Right ventricle myocardium inferior (tissue), 1 donor: ENCODE data around the gene SFMBT2. TPM values are rescaled to one million over a fixed set of nuclear protein-coding genes. Genes with fewer than 3 reads are reported as not detected.

Experiments
- ATAC-seq: fragments of 200-7000 bp; cut with Tn5 transposase; one replicate; pipeline ENCODE4 v1.9.1; 2020; ENCODE audit warnings: mild to moderate bottlenecking, moderate library complexity
- DNase-seq: peaks from one replicate; pipeline ENCODE4 v3.0.0; 2021; ENCODE audit errors: missing footprints
- intact Hi-C: fragments of 100-400 bp; cut with DNase I; formaldehyde crosslinking; loops from one replicate; pipeline ENCODE4 v1.11.0; 2022
- long read RNA-seq: library from polyadenylated mRNA; unstranded; transcript quantifications from one replicate; pipeline ENCODE4 v2.0.0, GENCODE V29; 2021
- total RNA-seq: library from RNA; stranded (reverse); fragmentation: NEBNext Ultra II Directional; extraction: Animal tissue kit (Norgen Biotek cat#: 25700); gene quantifications from one replicate; pipeline ENCODE4 v1.2.1, GENCODE V29; 2021
- donor health status: DM: no; HTN: yes; CAD: no; lungs with severe emphysema.

Gene SFMBT2
- total RNA-seq = 9.6 TPM
- long read RNA-seq = 0 reads

DNA sequence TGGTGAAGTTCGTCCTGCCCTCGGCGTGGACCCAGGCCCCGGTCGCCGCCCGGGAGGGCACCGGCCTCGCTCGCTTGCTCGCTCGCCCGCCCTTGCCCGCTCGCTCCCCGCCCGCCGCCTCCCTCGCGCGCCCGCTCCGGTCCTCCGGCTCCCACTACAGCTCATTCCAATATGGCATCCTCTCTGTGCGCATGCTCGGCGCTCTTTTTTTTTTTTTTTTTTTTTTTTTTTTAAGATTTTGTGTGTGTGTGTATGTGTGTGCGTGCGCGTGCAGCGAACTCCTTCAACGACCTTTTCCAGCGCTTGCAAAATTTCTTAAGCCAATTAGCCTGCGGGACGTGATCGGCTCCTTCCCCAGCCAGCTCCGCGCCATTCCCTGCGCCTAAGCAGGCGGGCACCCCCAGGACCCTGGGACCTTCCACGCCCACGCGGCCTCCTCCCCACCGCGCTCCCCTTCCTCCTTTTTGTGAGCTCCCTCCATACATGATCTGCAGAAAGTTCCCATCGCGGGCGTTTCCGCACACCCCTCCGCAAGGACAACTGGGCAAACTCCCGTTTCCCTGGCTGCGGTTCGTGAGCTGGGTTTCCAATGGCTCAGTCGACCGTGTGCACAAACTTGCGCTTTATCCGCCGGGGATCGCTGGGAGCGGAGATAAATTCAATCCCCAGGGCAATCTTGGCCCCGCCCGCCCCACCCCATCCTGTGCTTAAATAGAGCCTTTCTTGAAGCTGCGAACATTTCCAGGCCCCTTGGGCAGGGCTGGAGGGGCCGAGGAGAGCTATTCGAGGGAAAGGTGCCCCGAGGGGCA is at the start of gene SFMBT2:
Gene SFMBT2, minus strand, starts transcription at position 173 of the 809 bp plus-strand sequence. CDS start 29,136 bp downstream, outside the sequence.
- DNase-seq (peak; percentile 83), ATAC-seq (peak; percentile 77)
- intact Hi-C loops = loop anchor here (1.0 to 5.0 kb wide), 4 partner anchors 151 to 744 kb away; no protein-coding TSS in a partner anchor

GRCh38 chr10:7460006-7460405 is 49.2 kb upstream of the SFMBT2 start:
- DNase-seq (no peak), ATAC-seq (no peak)
- intact Hi-C loops = no loop called here

DNA sequence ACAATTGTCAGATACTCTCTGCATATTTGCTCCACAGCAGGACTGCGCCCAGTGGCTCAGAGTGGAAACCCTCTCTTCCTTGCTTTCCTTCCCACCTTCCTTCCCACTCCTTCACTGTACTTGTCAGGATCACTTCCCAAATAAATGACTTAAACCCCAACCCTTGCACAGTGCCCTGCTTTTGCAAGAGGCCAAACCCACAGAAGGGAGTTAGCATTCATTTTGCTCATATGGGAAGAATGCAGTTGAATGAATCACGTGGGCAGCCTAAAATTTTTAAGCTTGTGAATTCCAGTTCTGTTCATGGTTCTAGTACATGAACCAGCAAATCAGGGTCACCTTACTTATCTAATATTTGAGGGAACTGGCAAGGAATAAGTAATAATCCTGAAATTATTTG is 47.7 kb upstream of the SFMBT2 start:
- intact Hi-C loops = no loop called here
- DNase-seq (no peak), ATAC-seq (peak; percentile 26)

GRCh38 chr10:7457478-7458316 is 46.9 kb upstream of the SFMBT2 start:
- DNase-seq = no peak
- peak; percentile 42 for ATAC-seq
- intact Hi-C loops = no loop called here

- DNase-seq = no peak
- ATAC-seq = no peak
- intact Hi-C loops = no loop called here
Observed at GRCh38 chr10:7449063-7449695, 38.3 kb upstream of the SFMBT2 start.

DNA sequence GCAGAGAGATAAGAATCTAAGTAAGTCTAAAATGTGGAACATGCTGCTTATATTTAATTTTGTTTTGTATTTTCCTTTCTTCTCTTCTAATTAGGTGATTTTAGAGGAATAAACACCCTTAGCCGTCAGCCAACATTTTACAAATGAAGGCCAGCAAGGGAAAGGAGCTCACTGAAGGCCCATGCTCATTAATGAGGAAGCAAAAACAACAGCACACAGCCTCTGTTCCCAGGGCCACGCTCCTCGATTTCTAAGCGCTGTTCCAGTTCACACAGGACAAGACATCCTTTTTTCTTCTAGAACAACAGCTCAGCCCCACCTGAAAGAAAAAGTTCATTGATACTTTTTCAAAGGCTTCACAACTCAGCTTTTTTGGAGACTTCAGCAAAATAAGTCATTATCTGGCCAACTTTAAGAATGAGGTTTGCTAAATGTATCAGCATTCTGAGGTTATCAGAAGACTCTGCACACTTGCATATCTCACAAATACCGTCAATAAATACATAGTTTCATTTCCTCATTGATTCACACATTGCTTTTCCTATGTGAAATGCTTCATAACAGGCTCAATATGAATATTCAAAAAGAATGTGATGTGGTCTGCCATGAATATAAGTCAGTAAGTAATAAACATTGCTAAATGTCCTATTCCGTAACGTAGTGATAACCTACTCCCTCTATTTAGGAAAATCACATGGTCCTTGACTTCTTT is 34.8 kb upstream of the SFMBT2 start:
- intact Hi-C loops = no loop called here
- no peak for ATAC-seq
- DNase-seq = no peak

DNA sequence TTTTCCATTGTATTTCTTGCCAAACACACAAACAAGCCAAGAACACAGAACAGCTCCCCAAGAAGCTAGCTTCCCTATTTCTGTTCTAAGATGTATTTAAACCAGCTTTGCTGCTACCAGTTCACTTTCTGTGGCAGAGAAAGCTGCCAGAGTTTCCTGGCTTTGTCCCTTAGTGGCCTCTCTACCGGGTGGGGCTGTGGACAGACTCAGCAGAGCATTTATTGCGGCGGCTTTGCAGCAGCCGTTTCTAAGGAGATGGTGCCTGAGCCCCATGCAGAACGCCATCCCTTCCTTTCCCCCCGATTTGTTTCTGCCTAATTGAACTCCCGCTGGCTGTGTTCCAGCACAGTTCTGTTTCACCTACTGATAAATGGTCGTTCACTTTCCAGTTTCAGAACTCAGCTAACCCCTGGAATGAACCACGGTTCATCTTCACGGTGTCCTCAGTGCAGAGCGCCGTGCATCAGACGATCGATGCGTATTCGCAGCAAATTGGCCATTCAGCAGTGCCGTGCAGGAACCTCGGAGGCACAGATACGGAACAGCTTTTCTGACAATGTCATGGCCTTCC is 33.8 kb upstream of the SFMBT2 start:
- intact Hi-C loops = no loop called here
- DNase-seq (no peak), ATAC-seq (peak; percentile 42)

GRCh38 chr10:7443036-7443435 is 32.2 kb upstream of the SFMBT2 start:
- DNase-seq = no peak
- intact Hi-C loops = no loop called here
- ATAC-seq = no peak

DNA sequence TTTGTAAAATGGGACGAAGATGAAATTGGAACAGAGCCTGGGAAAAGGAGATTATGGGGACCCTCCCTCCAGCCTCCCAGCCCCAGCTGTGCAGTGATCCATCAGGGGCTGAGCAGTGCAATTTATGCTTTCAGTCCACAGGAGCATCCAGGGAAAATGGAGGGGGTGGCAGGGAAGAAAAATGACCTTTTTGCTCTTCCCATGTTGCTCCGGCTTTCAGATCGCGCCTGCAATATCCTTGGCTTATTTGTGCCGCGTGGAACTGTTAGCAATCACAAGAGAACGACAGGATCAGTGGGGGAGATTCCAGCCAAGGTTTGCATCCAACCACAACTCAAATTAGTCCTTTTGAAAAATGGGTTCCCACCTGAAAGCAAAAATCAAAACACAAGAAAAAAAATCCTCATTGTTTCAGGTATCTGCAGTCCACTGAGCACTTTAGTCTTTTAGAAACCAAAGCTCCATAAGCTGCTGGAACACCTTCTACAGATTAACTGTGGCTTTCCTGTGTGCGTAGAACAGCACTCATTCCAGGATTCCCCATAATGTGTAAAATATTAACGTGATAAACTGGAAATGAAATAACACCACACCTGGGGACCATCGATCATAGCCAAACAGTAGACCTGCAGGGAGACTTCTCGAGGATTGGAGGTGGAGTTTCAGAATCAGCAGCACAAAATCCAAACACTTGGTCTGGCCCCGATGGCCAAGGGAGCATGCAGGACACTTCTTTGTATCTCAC is 30.7 kb upstream of the SFMBT2 start:
- no peak for ATAC-seq
- DNase-seq = no peak
- intact Hi-C loops = no loop called here

DNA sequence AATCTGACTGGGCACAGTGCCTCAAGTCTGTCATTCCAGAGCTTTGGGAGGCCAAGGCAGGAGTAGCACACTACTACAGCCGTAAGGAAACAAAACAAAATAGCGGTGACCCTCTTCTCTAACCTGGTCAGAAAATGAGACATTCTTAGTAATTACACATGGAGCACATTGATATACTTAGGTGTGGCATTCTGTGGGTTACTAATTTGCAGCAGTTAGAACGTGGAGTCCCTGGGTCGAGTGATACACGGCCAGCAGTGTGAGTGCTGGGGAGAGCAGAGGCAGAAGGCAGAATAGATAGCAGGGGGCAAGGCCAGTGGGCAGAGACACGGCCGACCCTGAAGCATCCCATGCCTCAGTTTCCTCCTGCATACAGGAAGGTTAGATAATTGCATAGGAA is 28.9 kb upstream of the SFMBT2 start:
- no peak for ATAC-seq
- intact Hi-C loops = no loop called here
- DNase-seq = no peak

DNA sequence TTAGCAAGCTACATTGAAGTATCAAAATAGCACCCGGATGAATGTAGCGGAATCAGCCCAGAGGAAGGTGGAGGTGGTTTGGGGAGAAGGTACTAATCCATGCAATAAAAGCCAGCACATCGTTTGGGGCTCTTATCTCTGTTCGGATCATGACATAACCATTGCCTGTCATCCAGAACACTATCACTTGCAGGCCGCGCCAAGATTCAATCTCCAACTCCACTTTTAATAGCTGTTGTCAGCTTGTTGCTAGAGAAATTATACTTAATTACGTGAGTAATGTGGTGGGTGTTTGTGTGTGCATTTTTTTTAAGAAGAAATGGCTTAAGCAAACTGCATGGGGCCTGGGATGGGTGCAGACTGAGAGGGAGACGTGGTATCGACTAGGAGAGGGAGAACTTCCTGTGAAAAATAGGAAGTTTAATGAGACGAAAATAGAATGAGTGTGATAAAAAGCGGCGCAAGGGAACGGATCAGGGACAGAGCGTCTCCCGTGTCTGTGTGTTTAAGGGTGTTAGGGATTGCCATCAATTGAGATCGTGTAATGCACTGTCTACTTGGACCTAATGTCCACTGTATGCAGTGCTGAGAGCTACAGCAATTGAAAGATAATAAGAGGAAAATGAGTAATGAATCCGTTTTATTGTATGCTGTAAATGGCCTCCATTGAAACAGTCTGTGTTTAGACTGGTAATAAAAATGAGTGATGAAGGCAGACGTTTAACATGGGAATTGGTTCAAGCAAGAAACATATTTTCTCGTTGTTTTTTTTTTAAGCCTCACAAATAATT is 27.6 kb upstream of the SFMBT2 start:
- intact Hi-C loops = no loop called here
- DNase-seq (no peak), ATAC-seq (no peak)

DNA sequence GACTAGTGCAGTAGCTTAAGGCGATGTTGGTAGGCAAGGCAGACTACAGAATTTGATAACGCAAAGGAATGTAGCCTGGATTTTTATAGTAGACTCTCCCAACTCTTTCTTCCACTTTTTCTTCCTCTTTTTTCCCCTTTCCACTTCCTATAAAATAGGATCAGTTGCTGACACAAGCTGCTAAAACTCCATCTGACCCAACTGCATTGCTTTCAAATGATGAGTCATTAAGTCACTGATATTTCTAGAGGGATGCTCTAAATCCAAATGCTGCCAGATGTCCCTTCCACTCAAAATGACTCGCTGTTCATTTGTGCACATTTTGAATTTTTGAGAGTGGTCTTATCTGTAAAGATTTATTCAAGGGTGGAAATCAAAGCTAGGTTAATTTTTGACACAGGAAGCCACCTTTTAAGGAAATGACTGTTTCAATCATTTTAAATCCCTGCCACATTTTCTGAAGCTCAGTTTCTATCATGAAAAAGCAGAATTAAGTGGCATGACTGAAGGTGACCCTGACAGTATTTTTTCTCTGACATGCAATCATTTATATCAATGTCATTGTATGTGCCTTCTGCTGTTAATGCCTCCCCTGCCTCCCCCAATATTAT is 25.8 kb upstream of the SFMBT2 start:
- DNase-seq = no peak
- ATAC-seq = no peak
- intact Hi-C loops = no loop called here

DNA sequence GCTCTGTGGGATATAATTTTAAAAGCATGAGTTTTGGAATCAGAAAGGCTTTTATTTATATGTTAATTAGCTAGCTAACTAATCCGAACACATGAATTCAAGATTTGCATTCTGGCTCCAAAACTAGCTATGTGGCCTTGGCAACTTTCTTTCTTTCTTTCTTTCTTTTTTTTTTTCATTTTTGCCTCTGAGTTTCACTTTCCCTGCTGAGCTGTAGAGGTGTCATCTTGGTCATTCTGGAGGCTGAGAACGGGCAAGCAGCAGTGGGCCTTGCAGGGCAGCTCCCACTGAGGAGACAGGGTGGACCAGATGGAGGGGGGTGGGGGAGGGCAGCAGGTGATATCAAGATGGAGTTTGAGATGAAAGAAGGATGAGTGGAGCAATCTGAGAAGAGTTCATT is 24.8 kb upstream of the SFMBT2 start:
- DNase-seq (no peak), ATAC-seq (no peak)
- intact Hi-C loops = no loop called here

DNA sequence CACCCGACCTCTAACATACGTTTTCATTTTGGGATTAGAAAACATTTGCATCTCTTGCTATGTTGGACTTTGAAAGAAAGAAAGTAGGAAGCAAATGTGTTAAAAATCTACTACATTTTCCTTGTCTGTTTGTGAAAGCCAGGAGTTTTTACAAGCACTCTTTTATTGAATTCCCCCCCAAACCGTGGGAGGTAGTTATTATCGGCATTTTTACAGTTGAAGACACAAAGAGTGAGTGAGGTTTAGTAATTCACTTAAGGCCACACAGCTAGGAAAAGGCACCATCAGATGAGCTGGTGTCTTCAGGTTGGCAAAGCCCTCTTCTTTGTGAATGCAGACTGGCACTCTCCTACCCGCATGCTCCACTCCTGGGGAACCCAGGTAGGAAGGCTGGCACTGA is 23.5 kb upstream of the SFMBT2 start:
- intact Hi-C loops = no loop called here
- DNase-seq (no peak), ATAC-seq (no peak)

- DNase-seq = no peak
- no peak for ATAC-seq
- intact Hi-C loops = no loop called here
Observed at GRCh38 chr10:7433861-7434260, 23.0 kb upstream of the SFMBT2 start.

DNA sequence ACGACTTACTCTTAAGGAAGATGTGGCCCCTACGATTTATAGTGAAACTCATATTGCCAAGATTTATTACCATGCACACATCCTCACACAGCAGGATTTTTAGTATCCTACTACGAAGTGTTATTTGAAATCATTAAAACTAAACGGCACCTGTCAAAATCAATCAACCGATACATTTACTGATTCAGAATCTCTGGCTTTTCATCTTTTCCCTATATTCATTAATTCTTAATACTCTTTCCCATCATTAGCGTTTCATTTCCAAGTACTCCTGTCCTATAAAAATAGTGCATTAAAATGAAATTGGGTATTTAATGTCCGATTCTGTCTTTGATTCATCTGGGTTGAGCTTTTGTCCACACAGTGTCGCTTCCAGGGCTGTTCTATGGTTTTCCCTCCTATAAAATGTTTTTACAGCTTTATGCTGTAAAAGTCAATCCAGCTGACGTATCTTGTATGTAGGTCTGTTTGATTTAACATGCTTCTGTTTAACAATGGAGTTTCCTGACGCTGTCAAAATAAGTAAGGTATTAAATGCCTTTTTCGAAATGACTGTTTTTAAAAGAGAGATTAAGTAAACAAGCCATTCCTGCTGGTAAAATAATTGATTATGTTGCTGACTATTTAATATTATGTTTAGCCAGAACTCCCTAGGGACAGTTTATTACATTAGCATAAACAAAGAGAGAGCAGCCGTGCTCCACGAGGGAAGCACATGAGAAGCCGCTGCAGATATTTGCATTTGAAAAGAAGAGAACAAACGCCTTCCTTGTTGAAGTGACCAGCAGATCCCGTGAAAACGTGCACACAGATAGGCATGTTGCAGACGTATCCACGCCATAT is 22.3 kb upstream of the SFMBT2 start:
- DNase-seq (no peak), ATAC-seq (no peak)
- intact Hi-C loops = no loop called here
